Right lobe of liver (tissue), 4 donors: ENCODE measurements around the gene POF1B.
"Not testable (repeated sequence)": the region's sequence is repeated elsewhere in the genome, so short reads cannot be mapped to it uniquely, and the experiment has no call there.

Source experiments
- CTCF ChIP-seq, 4 donors: fragments of 200-600 bp in 3 of 4; fragments of 450-650 bp in 1 of 4; IDR thresholded peaks; one replicate each; pipeline versions ENCODE4 v1.5.1 to v1.8.0; 2016 to 2022; ENCODE audit warnings: antibody characterized with exemption in 4 of 4, mild to moderate bottlenecking in 2 of 4
- POLR2A ChIP-seq: fragments of 450-650 bp; IDR thresholded peaks from one replicate; pipeline ENCODE4 v1.6.1; 2017; ENCODE audit warnings: antibody characterized with exemption, mild to moderate bottlenecking
- donor health status: DM: no; HTN: no; CAD: no.
- donor health status: DM: no; HTN: no; CAD: no.
- donor health status: DM: no; HTN: yes; CAD: no.

- TF ChIP-seq CTCF (IDR thresholded peaks at IDR 0.05); POLR2A: not testable (repeated sequence)
These were observed 68.1 kb downstream of the POF1B start for GRCh38 chrX:85311348-85311747.
